HUES6 (cell line): ENCODE data around the gene ZEB2.

Experiments
- H3K27ac ChIP-seq: 2 replicates; pipeline ENCODE4 v1.7.0; 2013; ENCODE audit warnings: low read depth, mild to moderate bottlenecking, low read length, inconsistent platforms
- H3K27me3 ChIP-seq: 2 replicates; pipeline ENCODE4 v1.6.1; 2013; ENCODE audit warnings: low read length; ENCODE audit not compliant: control insufficient read depth, insufficient read depth
- H3K36me3 ChIP-seq: 2 replicates; pipeline ENCODE4 v1.6.1; 2013; ENCODE audit warnings: low read length; ENCODE audit not compliant: control insufficient read depth, insufficient read depth
- H3K4me1 ChIP-seq: 2 replicates; pipeline ENCODE4 v1.6.1; 2013; ENCODE audit warnings: low read length; ENCODE audit not compliant: control insufficient read depth, insufficient read depth
- H3K4me3 ChIP-seq: 2 replicates; pipeline ENCODE4 v1.5.1; 2013; ENCODE audit warnings: low read depth, low read length
- H3K9ac ChIP-seq: one replicate; pipeline ENCODE4 v1.6.1; 2013; ENCODE audit warnings: mild to moderate bottlenecking, low read length
- H3K9me3 ChIP-seq: 2 replicates; pipeline ENCODE4 v1.6.1; 2013; ENCODE audit warnings: low read depth, low read length; ENCODE audit not compliant: control insufficient read depth, insufficient read depth

Gene ZEB2

GRCh38 chr2:144431392-144431783 is 88.5 kb downstream of the ZEB2 start:
- H3K9ac ChIP-seq, result no peak overlapping the region
- peaks cover 22% of the 10 kb centered on the region for H3K4me1 ChIP-seq
- no peaks in the 10 kb centered on the region for H3K36me3 ChIP-seq
- H3K27me3 ChIP-seq, result no peaks in the 10 kb centered on the region; the same call in 1 of the 2 replicates
- no peak overlapping the region for H3K4me3 ChIP-seq
- no peaks in the 10 kb centered on the region for H3K9me3 ChIP-seq
- no peak overlapping the region for H3K27ac ChIP-seq

- Histone ChIP-seq H3K9ac (no peak overlapping the region), H3K4me1 (peaks cover 22% of the 10 kb centered on the region), H3K9me3 (no peaks in the 10 kb centered on the region), H3K27ac (no peak overlapping the region), H3K27me3 (no peaks in the 10 kb centered on the region; the same call in 1 of the 2 replicates), H3K4me3 (no peak overlapping the region), H3K36me3 (no peaks in the 10 kb centered on the region)
These were observed 89.1 kb downstream of the ZEB2 start for GRCh38 chr2:144430722-144431391.

GRCh38 chr2:144429396-144430112 is 90.4 kb downstream of the ZEB2 start:
- Histone ChIP-seq H3K4me3 (no peak overlapping the region), H3K9ac (no peak overlapping the region), H3K9me3 (no peaks in the 10 kb centered on the region), H3K4me1 (peaks cover 30% of the 10 kb centered on the region), H3K27ac (no peak overlapping the region), H3K36me3 (no peaks in the 10 kb centered on the region), H3K27me3 (no peaks in the 10 kb centered on the region; the same call in 1 of the 2 replicates)

GRCh38 chr2:144426981-144427479 is 92.9 kb downstream of the ZEB2 start:
- no peak overlapping the region for H3K4me3 ChIP-seq
- no peaks in the 10 kb centered on the region for H3K36me3 ChIP-seq
- H3K9me3 ChIP-seq, result no peaks in the 10 kb centered on the region
- peaks cover 30% of the 10 kb centered on the region for H3K4me1 ChIP-seq
- H3K27me3 ChIP-seq, result no peaks in the 10 kb centered on the region; the same call in 1 of the 2 replicates
- H3K9ac ChIP-seq, result no peak overlapping the region
- H3K27ac ChIP-seq, result no peak overlapping the region

- H3K4me3 ChIP-seq, result no peak overlapping the region
- no peaks in the 10 kb centered on the region for H3K9me3 ChIP-seq
- H3K27me3 ChIP-seq, result no peaks in the 10 kb centered on the region; the same call in 1 of the 2 replicates
- peaks cover 24% of the 10 kb centered on the region for H3K4me1 ChIP-seq
- no peak overlapping the region for H3K27ac ChIP-seq
- no peaks in the 10 kb centered on the region for H3K36me3 ChIP-seq
- H3K9ac ChIP-seq, result no peak overlapping the region
These were observed 93.6 kb downstream of the ZEB2 start for GRCh38 chr2:144426355-144426754.

- Histone ChIP-seq H3K9me3 (no peaks in the 10 kb centered on the region), H3K4me1 (peaks cover 11% of the 10 kb centered on the region; the same call in 1 of the 2 replicates), H3K9ac (no peak overlapping the region), H3K27me3 (no peaks in the 10 kb centered on the region), H3K36me3 (no peaks in the 10 kb centered on the region), H3K27ac (no peak overlapping the region), H3K4me3 (no peak overlapping the region)
These were observed 95.2 kb downstream of the ZEB2 start for GRCh38 chr2:144424559-144425240.

- H3K4me1 ChIP-seq, result peaks cover 9% of the 10 kb centered on the region; the same call in 1 of the 2 replicates
- H3K9ac ChIP-seq, result no peak overlapping the region
- no peak overlapping the region for H3K4me3 ChIP-seq
- no peaks in the 10 kb centered on the region for H3K9me3 ChIP-seq
- H3K36me3 ChIP-seq, result no peaks in the 10 kb centered on the region
- no peak overlapping the region for H3K27ac ChIP-seq
- no peaks in the 10 kb centered on the region for H3K27me3 ChIP-seq
These were observed 98.1 kb downstream of the ZEB2 start for GRCh38 chr2:144421606-144422510.

GRCh38 chr2:144419218-144419617 is 100.7 kb downstream of the ZEB2 start:
- no peaks in the 10 kb centered on the region for H3K36me3 ChIP-seq
- no peak overlapping the region for H3K4me3 ChIP-seq
- no peak overlapping the region for H3K27ac ChIP-seq
- no peaks in the 10 kb centered on the region for H3K4me1 ChIP-seq
- no peaks in the 10 kb centered on the region for H3K9me3 ChIP-seq
- no peak overlapping the region for H3K9ac ChIP-seq
- H3K27me3 ChIP-seq, result no peaks in the 10 kb centered on the region

- Histone ChIP-seq H3K9me3 (no peaks in the 10 kb centered on the region), H3K27me3 (no peaks in the 10 kb centered on the region), H3K4me3 (no peak overlapping the region), H3K36me3 (no peaks in the 10 kb centered on the region), H3K9ac (no peak overlapping the region), H3K27ac (no peak overlapping the region), H3K4me1 (no peaks in the 10 kb centered on the region)
These were observed 104.5 kb downstream of the ZEB2 start for GRCh38 chr2:144415386-144415785.

- Histone ChIP-seq H3K4me3 (no peak overlapping the region), H3K27ac (no peak overlapping the region), H3K4me1 (no peaks in the 10 kb centered on the region), H3K36me3 (no peaks in the 10 kb centered on the region), H3K9me3 (no peaks in the 10 kb centered on the region), H3K27me3 (no peaks in the 10 kb centered on the region), H3K9ac (no peak overlapping the region)
These were observed 105.5 kb downstream of the ZEB2 start for GRCh38 chr2:144414324-144414845.
